Measurements from ENCODE around the gene SLC2A3.

- TF ChIP-seq CTCF (IDR thresholded peaks at IDR 0.05; ENCODE audit: insufficient read depth, low read length): no peak
- TF ChIP-seq SPI1 (IDR thresholded peaks at IDR 0.05; ENCODE audit: borderline replicate concordance, low read depth): no peak
- no peak for TF ChIP-seq POLR2AphosphoS5 (IDR thresholded peaks at IDR 0.05; ENCODE audit: low read depth)
Measured at GRCh38 chr12:7951671-7952070, 15.7 kb upstream of the SLC2A3 start.

Measured in HL-60 (cell line).